Measurements from ENCODE around the gene RPS26. TPM values are rescaled to one million over a fixed set of nuclear protein-coding genes. Genes with fewer than 3 reads are reported as not detected.

The RPS26 gene
- polyA plus RNA-seq, 2 of the 4 experiments (the other 2 are of a cell fraction), result 524 to 779 TPM

GRCh38 chr12:55993230-55993853 is 48.4 kb upstream of the RPS26 start:
- Histone ChIP-seq H3K9me3 (no peaks in the 10 kb centered on the region), H3K27ac (no peak overlapping the region), H3K4me1 (peaks cover 6% of the 10 kb centered on the region; the same call in 1 of the 3 replicates), H3K4me2 (no peak overlapping the region), H3K4me3 (no peak overlapping the region)
- ATAC-seq, result no peak
- no peak for TF ChIP-seq FOXS1 (CRISPR knock-in tag; IDR thresholded peaks at IDR 0.05)
- no peak for TF ChIP-seq FOSL2 (IDR thresholded peaks at IDR 0.05)
- TF ChIP-seq FOSL2 (CRISPR knock-in tag; IDR thresholded peaks at IDR 0.05), result no peak
- no peak for TF ChIP-seq RNF2 (IDR thresholded peaks at IDR 0.05; ENCODE audit: borderline replicate concordance, low read depth)
- no peak for TF ChIP-seq NFE2L2 (conservative IDR thresholded peaks at IDR 0.05; ENCODE audit: low read length)
- no peak for TF ChIP-seq JUN (IDR thresholded peaks at IDR 0.05)
- TF ChIP-seq HOXB5 (CRISPR knock-in tag; IDR thresholded peaks at IDR 0.05), result no peak
- TF ChIP-seq EHMT2 (IDR thresholded peaks at IDR 0.05; ENCODE audit: low read depth), result no peak
- TF ChIP-seq GATA3 (IDR thresholded peaks at IDR 0.05; ENCODE audit: borderline replicate concordance), result no peak
- TF ChIP-seq, protein P1, sequence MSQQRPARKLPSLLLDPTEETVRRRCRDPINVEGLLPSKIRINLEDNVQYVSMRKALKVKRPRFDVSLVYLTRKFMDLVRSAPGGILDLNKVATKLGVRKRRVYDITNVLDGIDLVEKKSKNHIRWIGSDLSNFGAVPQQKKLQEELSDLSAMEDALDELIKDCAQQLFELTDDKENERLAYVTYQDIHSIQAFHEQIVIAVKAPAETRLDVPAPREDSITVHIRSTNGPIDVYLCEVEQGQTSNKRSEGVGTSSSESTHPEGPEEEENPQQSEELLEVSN (IDR thresholded peaks at IDR 0.05; ENCODE audit: borderline replicate concordance, low read depth), result no peak
- no peak for TF ChIP-seq ESRRA (IDR thresholded peaks at IDR 0.05; ENCODE audit: borderline replicate concordance, low read length)
- TF ChIP-seq HOXB13 (CRISPR knock-in tag; IDR thresholded peaks at IDR 0.05; ENCODE audit: low read depth), result no peak
- no peak for TF ChIP-seq HOXA7 (CRISPR knock-in tag; IDR thresholded peaks at IDR 0.05)
- no peak for TF ChIP-seq NPAS2 (CRISPR knock-in tag; IDR thresholded peaks at IDR 0.05; ENCODE audit: borderline replicate concordance)
- no peak for TF ChIP-seq RCOR1 (IDR thresholded peaks at IDR 0.05; ENCODE audit: low read depth, low read length)
- DNase-seq (ENCODE audit: low read depth in 1 of 2, low spot score in 1 of 2), result no peak
- CTCF ChIA-PET, result interaction anchor here (0.6 to 4.1 kb wide), 6 partner anchors 9 to 67 kb away, joined by 3 to 40 read pairs (median 4); partner anchors contain the start of gene RAB5B
- WGBS (ENCODE audit: missing lambda C conversion rate), result 88% methylated on average over 4 of the region's 4 CpGs
- no peak for FAIRE-seq
- POLR2A ChIA-PET, result no interaction called here

DNA sequence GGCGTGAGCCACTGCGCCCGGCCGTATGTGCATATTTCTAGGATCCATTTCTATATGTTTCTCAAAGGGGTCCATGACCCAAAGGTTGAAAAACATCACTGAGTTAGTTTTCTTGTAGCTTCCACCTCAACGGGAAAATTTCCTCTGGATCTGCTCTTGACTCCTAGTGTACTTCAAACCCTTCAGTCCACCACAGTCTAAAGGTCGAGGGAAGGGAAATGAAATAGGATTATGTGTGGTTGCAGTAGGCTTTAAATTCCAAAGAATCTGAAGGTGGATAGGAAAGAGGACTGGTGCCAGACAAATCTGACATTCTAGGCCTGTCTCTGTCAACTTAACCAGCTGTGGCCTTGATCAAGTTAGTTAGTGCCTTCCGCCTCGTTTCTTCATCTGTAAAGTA is 46.4 kb upstream of the RPS26 start:
- no peak for DNase-seq (ENCODE audit: low read depth in 1 of 2, low spot score in 1 of 2)
- TF ChIP-seq FOSL2 (IDR thresholded peaks at IDR 0.05) (no peak), FOSL2 (CRISPR knock-in tag; IDR thresholded peaks at IDR 0.05) (no peak), RARB (CRISPR knock-in tag; IDR thresholded peaks at IDR 0.05) (no peak), HOXA7 (CRISPR knock-in tag; IDR thresholded peaks at IDR 0.05) (no peak), ZFP36 (IDR thresholded peaks at IDR 0.05; ENCODE audit: borderline replicate concordance, partially characterized antibody) (no peak), MAZ (IDR thresholded peaks at IDR 0.05; ENCODE audit: borderline replicate concordance, low read depth, low read length) (no peak), CBX2 (IDR thresholded peaks at IDR 0.05; ENCODE audit: borderline replicate concordance, low read depth) (no peak), RAD21 (conservative IDR thresholded peaks at IDR 0.05 in 1 of 2, IDR thresholded peaks at IDR 0.05 in 1 of 2) (no peak), CTCF (IDR thresholded peaks at IDR 0.05) (no peak), MAX (IDR thresholded peaks at IDR 0.05) (no peak), RCOR1 (IDR thresholded peaks at IDR 0.05; ENCODE audit: low read depth, low read length) (no peak), POLR2A (IDR thresholded peaks at IDR 0.05; ENCODE audit: low read length) (no peak), ELK1 (IDR thresholded peaks at IDR 0.05; ENCODE audit: low read depth, low read length) (no peak), RNF2 (IDR thresholded peaks at IDR 0.05; ENCODE audit: borderline replicate concordance, low read depth) (no peak), HES2 (IDR thresholded peaks at IDR 0.05) (no peak), CEBPB (IDR thresholded peaks at IDR 0.05) (no peak), KDM1A (IDR thresholded peaks at IDR 0.05; ENCODE audit: low read depth) (no peak), FOSB (CRISPR knock-in tag; IDR thresholded peaks at IDR 0.05) (no peak), RFX5 (IDR thresholded peaks at IDR 0.05) (no peak)
- TF ChIP-seq, protein P2, sequence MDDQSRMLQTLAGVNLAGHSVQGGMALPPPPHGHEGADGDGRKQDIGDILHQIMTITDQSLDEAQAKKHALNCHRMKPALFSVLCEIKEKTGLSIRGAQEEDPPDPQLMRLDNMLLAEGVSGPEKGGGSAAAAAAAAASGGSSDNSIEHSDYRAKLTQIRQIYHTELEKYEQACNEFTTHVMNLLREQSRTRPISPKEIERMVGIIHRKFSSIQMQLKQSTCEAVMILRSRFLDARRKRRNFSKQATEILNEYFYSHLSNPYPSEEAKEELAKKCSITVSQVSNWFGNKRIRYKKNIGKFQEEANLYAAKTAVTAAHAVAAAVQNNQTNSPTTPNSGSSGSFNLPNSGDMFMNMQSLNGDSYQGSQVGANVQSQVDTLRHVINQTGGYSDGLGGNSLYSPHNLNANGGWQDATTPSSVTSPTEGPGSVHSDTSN (IDR thresholded peaks at IDR 0.05), result no peak
- ChIA-PET CTCF (interaction anchor here (0.5 to 6.1 kb wide), 38 partner anchors 9 to 308 kb away, joined by 3 to 96 read pairs (median 6); partner anchors contain the start of genes GDF11, IKZF4, RAB5B and SMARCC2), POLR2A (interaction anchor here (1.2 kb wide), 1 partner anchor 165 kb away, joined by 3 read pairs; no protein-coding TSS in a partner anchor)
- no peak for ATAC-seq
- Histone ChIP-seq H3K4me3 (no peak overlapping the region), H3K27ac (no peak overlapping the region), H3K9me3 (no peaks in the 10 kb centered on the region), H3K4me1 (peaks cover 6% of the 10 kb centered on the region; the same call in 1 of the 3 replicates), H3K4me2 (no peak overlapping the region)
- FAIRE-seq, result no peak
- 78% methylated on average over 8 of the region's 8 CpGs for WGBS (ENCODE audit: missing lambda C conversion rate)
